Right lobe of liver (tissue), 4 donors: ENCODE data around the gene EIF4G3.

Source experiments
- POLR2A ChIP-seq: fragments of 450-650 bp; IDR thresholded peaks from one replicate; pipeline ENCODE4 v1.6.1; 2017; ENCODE audit warnings: antibody characterized with exemption, mild to moderate bottlenecking
- TF ChIP-seq, protein P1 (sequence below), 4 donors: fragments of 200-600 bp in 3 of 4; fragments of 450-650 bp in 1 of 4; IDR thresholded peaks; one replicate each; pipeline versions ENCODE4 v1.5.1 to v1.8.0; 2016 to 2022; ENCODE audit warnings: antibody characterized with exemption in 4 of 4, mild to moderate bottlenecking in 2 of 4
- donor health status: DM: no; HTN: no; CAD: no.
- donor health status: DM: no; HTN: no; CAD: no.
- donor health status: DM: no; HTN: yes; CAD: no.

GRCh38 chr1:20767271-20767670 lies 409.4 kb downstream of the EIF4G3 start:
- no peak for TF ChIP-seq POLR2A
- TF ChIP-seq, protein P1, sequence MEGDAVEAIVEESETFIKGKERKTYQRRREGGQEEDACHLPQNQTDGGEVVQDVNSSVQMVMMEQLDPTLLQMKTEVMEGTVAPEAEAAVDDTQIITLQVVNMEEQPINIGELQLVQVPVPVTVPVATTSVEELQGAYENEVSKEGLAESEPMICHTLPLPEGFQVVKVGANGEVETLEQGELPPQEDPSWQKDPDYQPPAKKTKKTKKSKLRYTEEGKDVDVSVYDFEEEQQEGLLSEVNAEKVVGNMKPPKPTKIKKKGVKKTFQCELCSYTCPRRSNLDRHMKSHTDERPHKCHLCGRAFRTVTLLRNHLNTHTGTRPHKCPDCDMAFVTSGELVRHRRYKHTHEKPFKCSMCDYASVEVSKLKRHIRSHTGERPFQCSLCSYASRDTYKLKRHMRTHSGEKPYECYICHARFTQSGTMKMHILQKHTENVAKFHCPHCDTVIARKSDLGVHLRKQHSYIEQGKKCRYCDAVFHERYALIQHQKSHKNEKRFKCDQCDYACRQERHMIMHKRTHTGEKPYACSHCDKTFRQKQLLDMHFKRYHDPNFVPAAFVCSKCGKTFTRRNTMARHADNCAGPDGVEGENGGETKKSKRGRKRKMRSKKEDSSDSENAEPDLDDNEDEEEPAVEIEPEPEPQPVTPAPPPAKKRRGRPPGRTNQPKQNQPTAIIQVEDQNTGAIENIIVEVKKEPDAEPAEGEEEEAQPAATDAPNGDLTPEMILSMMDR (IDR thresholded peaks at IDR 0.05), result no peak
